Fibroblast of the conjunctiva (primary cell): ENCODE measurements around the gene SBNO2.
"Not testable (repeated sequence)": the region's sequence is repeated elsewhere in the genome, so short reads cannot be mapped to it uniquely, and the experiment has no call there.

Source experiments
- DNase-seq: peaks from one replicate; pipeline ENCODE4 v3.0.0-alpha.2; 2010; ENCODE audit warnings: low read depth

SBNO2 gene

DNA sequence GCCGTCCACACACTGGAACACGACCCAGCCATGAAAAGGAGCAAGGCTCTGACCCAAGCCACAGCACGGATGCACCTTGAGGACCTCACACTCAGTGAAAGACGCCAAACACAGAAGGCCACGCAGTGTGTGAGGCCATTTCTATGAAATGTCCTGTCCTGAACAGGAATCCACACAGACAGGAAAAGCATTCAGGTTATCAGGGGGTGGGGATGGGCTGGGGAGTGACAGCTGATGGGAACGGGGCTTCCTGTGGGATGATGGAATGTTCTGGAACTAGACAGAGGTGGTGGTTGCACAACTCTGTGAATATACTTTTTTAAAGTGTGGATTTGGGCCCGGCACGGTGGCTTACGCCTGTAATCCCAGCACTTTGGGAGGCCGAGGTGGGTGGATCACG is 39.6 kb downstream of the SBNO2 start:
- no peak for DNase-seq

DNA sequence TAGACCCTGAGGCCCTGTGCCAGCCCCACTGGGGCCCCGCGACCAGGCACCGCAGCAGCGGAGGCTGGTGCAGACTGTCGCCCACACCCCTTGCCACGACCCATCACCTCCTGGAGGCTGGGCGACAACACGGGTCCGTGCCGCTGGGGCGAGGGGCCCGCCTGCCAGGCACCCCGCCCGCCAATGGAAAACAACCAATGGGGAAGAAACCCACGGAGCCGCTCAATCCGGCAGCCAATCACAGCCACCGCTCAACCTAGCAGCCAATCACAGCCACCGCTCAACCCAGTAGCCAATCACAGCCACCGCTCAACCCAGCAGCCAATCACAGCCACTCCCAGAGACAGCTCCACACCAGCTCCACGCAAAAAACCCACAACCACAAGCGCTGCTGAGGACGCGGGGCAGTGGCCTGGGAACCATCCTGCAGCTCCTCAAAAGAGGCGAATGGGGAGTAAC is 40.6 kb downstream of the SBNO2 start:
- no peak for DNase-seq

DNA sequence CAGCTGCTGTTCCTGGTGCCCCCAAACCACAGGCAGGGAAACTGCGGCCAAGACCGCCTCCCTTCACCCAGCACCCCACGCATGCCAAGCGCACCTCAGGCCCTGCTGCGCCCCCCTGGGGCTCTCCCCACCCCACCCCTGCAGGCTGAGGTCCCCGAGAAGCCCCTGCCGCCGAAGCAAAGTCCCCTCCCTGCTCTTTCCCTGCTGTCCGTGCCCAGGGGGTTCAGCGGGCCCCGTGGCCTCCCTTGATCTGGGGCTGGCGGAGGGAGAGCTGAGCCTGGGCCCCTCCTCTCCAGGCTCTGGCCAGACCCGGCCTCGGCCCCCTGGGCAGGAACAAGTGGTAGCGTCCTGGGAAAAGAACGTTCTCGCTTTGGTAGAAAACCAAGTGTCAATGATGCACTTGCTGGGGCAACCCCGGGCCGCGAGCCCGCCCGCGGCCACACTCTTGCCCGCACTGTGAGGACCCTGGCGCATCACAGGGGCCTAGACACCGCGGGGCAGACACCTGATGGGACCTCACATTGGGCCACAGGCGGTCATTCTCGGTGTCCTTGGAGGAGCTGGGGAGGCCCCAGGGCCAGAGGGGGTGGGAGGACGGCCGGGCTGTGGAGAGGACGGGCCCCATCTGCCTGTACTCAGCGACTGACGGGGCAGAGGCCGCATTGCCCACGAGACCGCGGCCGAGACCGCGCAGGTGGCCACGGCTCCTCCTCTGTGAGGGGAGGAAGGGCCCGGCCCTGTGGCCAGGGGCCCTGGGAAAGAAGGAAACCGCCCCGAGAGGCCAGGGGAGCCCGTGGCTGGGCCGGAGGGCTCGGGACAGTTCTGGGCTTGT is 41.3 kb downstream of the SBNO2 start:
- DNase-seq, result no peak

DNA sequence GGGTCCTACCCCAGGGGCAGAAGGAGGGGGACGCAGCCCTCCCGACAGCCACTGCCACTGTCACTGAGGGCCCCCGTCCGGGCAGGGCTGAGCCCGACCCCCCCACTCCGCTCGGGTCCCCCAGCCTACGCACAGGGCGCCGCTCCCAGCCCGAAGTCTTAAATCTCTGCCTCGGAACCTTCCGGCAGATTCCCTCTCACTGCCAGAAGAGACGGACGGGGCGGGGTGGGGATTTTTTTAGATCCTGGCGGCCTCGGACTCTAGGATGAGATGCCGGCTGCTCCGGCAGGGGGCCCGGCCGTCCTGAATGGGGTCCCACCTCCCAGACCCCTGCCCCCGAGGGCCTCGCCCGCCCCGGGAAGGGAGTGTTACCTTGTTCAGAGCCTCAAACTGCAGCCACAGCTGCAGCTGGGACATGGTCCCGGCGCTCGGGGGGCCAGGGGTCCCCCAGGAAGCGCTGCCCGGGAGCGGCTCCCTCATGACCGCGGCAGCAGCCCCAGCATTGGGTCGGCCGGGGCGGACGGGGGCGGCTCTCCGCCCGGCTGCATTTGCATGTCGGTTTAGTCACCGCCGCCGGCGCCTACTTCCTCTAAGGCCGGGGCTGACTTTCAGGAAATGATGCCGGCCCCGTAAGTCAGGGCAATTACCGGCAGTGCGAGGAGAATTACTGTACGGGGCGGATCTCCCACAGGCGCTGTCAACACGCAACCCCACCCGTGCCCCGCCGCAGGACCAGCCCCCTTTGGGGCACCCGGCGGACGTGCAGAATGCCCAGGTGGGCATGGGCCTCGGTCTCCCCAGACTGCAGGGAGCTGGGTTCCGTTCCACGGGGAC is 42.1 kb downstream of the SBNO2 start:
- peak; percentile 59 for DNase-seq

DNA sequence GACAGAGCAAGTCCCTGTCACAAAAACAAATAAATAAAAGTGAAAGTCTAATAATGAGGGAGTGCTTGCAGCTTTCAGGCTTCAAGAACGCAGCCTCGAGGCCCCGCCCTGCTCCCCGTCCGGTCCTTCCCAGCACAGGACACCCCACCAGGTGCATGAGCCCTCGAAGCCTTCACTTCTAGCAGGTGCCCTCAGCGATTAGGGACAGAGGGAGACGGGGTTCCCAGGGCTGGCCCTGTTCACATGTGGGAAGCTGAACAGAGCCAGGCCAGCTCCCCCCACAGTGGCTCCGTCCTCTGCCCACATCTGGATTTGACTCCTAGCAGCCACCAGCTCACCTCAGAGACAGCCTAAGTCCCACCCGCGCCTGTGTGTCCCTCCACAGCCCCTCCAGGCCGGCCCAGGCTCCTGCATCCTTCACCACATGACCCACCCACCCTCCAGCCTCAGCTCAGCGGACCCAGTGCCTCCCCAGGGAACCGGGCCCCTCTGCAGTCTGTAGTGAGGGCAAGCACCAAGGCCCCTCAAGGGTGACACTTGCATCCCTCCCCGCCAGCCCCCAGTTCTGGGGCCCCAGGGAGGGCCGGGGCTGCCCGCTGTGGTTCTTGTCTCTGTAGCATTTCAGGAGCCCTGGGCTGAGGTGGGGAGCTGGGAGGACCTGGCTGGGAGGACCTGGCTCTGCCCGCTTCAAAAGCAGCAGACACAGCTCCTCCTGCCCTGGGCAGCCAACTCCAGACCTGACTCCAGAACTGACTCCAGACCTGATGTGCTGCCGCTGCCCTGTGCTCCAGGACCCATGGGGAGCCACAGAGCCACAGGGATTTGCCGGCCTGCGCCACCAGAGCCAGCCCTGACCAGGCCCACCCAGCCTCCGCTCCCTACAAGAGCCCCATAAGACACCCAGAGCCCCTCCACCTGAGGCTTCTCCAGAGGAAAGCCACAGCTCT is 43.0 kb downstream of the SBNO2 start:
- no peak for DNase-seq

DNA sequence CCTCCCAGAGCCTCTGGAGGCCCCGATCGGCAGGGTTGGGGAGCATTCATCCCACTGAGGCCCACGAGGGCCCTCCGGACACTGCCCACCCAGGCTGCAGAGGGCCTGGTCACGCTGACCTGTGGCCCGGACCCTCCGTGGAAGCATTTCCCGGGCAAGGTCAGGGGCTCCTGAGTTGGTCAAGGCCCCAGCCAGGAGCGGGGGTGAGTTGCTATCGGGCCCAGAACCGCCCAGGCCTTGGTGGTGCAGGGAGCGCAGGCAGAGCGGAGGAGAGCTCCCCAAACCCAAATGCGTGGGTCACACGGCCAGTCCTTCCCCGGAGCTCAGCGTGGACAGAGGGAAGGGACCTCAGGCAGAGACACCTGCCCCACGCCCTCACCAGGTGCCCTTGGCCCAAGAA is 44.5 kb downstream of the SBNO2 start:
- no peak for DNase-seq

DNA sequence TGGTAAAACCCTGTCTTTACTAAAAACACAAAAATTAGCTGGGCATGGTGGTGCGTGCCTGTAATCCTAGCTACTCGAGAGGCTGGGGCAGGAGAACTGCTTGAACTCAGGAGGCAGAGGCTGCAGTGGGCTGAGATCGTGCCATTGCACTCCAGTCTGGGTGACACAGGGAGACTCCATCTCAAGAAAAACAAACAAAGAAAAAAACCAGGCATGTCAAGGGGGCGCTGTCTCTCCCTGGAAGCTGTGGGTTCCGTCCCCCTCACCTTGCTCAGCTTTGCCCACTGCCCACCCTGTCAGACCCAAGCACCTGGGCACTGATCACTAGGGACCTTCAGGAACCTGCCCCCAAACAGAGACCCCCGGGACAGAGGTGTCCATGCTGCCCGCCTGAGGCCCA is 45.0 kb downstream of the SBNO2 start:
- DNase-seq, result not testable (repeated sequence)

DNA sequence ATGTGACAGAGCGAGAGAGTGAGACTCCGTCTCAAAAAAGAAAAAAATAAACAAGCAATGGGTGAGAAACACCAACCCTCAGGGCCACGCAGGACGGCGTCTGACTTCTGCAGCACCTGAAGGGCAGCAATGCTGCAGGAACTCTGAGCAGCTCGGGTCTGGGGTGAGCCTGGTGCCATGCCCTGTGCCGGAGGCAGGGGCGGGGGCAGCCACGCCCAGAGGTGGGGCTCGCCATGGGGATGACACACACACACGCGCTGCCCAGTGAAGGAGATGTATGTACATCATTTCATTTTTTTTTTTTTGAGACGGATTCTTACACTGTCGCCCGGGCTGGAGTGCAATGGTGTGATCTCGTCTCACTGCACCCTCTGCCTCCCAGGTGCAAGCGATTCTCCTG is 46.0 kb downstream of the SBNO2 start:
- no peak for DNase-seq

DNA sequence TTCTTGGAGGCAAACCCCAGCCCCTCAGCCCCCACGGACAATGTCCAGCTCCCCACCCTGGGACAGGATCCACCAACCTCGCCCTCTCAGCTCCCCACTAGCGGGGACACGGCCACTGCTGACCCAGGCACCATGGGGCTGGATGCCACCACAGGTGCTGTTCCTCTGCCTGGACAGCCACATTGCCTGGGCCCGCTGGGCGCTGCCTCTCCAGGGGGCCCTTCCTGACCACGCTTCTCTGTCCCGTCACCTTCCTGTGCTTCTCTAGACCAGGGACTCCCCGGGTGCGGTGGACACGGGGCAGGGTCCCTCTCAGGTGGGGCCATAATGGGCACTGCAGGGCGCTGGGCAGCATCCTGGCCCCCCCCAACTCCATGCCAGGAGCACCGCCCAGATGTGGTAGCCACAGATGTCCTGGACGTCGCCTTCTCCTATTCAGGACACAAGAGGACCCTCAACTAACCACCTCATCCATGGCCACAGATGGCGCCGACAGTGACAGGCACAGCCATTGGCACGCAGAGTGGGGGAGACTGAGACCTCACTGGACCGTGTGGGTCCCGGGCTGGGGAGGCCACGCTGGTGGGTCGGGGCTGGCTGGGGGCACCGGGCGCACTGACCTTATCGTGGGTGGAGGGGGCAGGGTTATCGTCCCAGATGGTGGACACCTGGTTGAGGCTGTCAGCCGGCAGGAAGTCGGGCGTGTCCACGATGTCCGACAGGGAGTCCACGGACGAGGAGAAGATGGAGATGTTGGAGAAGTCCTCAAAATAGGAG is 46.9 kb downstream of the SBNO2 start:
- no peak for DNase-seq

DNA sequence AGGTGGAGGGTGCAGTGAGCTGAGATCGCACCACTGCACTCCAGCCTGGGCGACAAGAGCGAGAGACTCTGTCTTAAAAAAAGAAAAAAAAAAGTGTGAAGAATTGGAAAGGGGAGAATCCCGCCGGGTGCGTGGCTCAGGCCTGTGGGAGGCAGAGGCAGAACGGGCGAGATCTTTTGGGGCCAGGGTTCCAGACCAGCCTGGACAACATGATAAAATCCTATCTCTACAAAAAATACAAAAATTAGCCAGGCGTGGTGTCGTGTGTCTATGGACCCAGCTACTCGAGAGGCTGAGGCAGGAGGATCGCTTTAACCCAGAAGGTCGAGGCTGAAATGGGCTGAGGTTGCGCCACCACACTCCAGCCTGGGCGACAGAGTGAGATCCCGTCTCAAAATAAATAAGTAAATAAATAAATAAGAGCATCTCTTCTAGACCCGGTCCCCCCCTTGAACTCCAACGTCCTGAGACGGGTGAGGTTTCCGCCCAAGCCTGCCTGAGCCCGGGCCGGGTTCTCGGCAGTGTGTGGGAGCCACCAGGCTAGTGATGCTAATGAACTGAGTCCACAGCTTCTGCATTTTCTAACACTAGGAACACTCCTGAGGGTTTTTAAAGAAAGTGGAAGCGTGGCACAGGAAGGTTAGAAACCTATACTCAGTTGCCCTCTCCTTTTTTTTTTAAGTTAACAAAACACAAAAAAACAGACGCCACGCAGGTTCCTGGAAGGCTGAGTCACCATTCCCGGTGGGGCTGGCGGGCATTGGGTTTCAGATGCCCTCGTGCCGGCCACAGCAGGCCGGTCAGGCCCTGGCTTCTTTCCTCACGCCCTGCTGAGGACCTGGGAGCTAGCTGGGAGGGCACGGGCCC is 48.2 kb downstream of the SBNO2 start:
- DNase-seq, result no peak

DNA sequence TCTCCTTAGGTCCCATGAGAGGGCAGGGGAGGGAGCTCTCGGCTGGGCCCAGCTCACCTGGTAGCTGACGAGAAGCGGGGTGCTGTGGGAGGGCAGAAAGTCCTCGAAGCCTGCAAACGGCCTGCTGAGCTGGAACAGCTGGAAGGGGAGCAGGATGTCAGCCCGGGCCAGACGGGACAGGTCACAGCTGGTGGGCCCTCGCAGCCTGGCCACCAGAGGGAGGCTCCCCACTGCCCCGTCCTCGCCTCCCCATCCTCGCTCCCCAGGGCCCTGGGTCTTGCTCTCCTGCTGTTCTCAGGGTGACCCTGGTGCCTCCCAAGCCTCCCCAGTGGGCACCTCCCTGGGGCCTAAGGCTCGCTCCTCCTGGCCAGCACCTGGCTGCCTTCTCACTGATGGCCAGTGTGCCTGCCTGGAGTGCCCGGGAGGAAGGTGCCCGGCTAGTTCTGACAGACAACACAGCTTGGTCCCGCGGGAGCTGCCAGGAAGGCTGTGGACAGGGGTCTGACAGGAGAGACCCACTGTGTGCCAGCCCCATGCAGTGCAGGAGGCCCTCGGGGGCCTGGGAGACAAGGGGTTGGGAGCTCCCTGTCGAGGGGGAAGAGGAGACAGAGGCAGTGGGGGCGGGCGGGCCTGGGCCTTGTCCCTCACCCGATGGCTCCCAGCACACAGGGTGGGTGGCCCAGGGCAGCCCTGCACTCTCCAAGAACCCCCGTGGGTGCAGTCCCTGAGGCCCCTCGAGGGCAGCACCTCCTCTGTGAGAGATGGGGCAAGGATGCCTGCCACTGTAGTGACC is 50.0 kb downstream of the SBNO2 start:
- no peak for DNase-seq

DNA sequence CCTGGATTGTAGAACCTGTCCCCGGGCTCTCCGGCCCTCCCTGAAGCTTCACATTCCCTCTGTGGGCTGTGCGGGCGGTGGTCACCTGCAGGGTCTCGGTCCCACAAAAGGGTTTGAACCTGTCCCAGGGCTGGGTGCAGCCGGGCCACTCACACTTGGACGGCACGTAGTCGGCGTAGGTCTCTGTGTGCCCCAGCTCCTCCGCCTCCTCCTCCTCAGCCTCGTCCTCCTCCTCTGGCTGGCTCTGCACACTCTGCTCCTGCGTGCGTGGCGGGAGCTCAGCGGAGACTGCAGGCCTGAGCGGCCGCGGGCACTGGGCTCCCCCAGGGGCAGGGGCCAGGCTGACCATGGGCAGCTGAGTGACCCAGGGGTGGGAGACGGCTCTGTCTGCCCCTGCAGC is 50.7 kb downstream of the SBNO2 start:
- DNase-seq, result no peak

DNA sequence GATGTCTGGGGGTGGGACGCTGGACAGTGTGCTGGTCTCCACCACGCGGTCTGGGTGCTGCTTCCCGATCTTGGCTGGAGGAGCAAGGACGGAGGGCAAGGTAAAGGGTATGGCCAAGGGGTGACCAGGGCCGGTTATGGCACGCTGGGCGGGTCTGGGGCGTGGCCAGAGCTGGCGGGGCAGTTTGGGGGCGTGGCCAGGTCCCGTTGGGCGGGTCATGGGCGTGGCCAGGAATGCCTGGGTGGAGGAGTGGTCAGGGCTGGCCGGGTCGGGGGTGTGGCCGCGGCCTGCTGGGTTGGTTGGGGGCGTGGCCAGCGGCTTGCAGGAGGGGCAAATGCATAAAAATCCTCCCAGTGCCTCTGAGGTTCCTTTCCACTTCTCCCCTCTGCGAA is 51.1 kb downstream of the SBNO2 start:
- DNase-seq, result peak; percentile 64

DNA sequence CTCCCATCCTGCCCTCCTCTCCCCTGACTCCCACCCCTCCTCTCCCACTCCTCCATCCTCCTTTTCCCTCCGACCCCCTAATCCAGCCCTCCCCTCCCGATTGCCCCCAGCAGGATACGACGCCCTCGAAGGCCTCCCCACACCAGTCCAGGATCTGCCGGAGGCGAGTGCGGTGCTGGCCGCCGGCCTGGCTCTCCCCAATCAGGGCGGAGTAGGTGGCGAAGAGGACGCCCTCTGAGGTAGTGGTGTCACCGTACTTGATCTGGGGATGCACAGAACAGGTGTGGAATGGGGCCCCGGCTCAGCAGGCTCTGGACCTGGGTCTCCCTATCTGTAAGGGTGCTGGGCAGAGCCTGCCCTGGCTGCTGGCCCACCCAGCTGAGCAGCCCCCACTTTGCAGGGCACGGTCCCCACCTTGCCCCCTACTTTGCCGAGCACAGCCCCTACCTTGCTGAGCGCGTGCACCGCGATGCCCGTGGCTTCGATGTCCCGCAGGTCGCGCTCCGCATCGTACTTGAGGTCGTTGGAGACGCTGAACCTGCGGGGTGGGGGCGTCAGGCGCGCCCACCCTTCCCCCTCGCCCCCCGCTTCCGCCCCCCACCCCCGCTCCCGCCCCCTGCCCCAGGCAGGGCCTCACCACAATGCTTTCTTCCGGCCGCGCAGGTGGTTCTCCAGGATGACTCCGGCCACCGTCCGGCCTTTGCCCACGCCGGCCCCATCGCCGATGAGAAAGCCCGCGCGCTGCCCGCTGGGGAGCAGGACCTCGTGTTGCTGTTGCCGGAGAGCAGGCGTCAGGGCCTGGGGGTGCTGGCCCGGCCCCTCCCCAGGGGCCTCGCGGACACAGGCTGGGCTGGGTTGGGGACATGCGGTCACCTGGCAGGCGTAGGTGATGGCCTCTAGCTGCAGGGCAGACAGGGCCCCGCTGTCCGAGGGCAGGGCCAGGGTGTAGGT is 51.8 kb downstream of the SBNO2 start:
- no peak for DNase-seq

DNA sequence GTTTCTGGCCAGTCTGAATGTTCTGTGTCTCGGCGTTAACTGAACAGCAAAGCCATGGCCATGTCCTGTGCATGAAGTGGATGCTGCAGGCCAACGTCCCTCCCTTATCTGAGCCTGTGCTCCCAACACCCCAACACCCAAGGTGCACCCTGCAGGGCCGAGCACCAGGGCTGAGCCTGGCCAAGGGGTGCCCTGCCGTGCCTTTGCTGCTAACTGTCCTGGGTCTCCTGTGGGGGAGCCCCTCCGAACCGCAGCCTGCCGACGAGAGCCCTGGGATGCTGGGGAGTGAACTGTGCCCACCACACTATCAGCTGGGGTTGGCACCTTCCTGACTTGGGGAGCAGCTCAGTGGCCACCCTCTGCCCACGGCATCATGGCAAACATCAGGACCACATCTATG is 52.7 kb downstream of the SBNO2 start:
- DNase-seq, result no peak

DNA sequence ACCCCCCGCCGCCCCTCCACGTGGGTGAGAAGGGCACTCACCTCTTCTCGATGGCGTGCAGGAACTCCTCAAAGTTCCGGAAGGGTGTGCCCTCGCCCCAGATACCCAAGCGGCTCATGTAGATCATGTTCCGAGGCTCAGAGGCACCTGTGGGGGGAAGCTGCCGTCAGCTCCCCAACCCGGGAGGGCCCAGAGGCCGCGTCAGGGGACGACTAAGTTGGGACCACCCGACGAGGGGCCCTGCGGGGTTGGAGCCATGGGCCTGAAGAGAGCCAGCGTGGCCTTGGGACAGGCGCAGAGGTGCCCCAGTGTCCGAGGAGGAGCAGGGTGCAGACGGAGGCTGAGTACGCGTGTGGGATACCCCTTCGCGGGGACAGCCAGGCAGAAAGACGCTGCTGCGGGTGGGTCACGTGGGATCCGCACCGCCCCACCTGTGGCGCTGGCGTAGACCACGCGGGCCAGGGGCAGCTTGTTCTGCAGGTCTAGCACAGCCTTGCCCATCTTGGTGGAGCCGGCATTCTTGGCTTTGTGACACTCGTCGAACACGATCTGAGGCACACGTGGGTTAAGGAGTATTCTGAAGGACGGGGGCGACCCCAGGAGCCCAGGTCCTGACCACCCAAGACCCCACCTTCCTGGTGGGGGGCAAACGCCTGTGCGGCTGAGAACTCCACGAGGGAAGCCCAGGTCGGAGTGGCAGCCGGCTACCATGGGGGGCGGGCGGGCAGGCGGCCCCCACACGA is 54.4 kb downstream of the SBNO2 start:
- no peak for DNase-seq

DNA sequence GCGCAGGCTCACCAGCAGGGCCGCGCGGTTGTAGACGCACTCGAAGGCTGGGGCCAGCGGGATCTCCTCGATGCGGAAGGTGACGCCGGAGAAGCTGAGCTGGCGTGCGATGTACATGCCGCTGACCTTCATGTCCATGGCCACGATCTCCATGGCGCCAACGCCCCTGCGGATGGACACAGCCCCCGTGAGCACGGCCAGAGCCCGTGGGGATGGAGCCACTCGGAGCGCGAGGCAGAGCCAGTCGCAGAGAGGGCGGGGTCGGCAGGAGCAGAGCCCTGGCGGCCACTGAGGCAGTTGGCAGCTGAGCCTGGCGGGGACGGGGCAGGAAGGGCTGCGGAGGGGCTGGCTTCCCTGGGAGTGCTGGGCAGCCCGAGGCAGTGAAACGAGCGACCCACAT is 55.1 kb downstream of the SBNO2 start:
- no peak for DNase-seq

DNA sequence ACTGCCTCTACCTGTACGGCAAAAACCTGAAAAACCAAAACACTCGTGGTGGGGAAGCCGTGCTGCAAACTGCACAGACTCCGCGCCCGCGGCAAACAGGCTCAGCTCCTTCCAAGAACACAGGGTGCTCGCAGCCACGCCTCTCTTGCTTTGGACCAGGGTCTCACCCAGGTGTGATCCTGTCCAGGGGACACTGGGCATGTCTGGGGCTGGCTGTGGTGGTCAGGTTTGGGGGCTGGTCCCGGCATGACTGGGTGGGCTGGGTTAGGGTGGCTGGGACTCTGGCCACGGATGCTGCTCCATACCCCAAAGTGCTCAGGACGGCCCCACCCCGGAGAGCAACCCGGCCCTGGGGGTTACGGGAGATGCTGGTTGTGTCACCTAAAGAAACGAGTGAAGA is 56.4 kb downstream of the SBNO2 start:
- no peak for DNase-seq
